ES-I3 (cell line): ENCODE measurements around the gene HSPE1.
A peak's percentile ranks its signal among the peaks of the same experiment; 100 is the strongest.
"Not testable (repeated sequence)": the region's sequence is repeated elsewhere in the genome, so short reads cannot be mapped to it uniquely, and the experiment has no call there.

Experiments used
- H3K36me3 ChIP-seq: 2 replicates; pipeline ENCODE4 v1.6.1; 2013; ENCODE audit warnings: mild to moderate bottlenecking, low read length, control low read depth, moderate library complexity; ENCODE audit not compliant: insufficient read depth
- H3K4me1 ChIP-seq: 2 replicates; pipeline ENCODE4 v1.6.1; 2013; ENCODE audit warnings: mild to moderate bottlenecking, control low read depth, low read length; ENCODE audit not compliant: insufficient read depth
- H3K9ac ChIP-seq: 2 replicates; pipeline ENCODE4 v1.6.1; 2013; ENCODE audit warnings: low read depth, mild to moderate bottlenecking, low read length, moderate library complexity
- H3K9me3 ChIP-seq: 2 replicates; pipeline ENCODE4 v1.6.1; 2013; ENCODE audit warnings: mild to moderate bottlenecking, low read length, moderate library complexity; ENCODE audit not compliant: control insufficient read depth, insufficient read depth

Gene HSPE1

DNA sequence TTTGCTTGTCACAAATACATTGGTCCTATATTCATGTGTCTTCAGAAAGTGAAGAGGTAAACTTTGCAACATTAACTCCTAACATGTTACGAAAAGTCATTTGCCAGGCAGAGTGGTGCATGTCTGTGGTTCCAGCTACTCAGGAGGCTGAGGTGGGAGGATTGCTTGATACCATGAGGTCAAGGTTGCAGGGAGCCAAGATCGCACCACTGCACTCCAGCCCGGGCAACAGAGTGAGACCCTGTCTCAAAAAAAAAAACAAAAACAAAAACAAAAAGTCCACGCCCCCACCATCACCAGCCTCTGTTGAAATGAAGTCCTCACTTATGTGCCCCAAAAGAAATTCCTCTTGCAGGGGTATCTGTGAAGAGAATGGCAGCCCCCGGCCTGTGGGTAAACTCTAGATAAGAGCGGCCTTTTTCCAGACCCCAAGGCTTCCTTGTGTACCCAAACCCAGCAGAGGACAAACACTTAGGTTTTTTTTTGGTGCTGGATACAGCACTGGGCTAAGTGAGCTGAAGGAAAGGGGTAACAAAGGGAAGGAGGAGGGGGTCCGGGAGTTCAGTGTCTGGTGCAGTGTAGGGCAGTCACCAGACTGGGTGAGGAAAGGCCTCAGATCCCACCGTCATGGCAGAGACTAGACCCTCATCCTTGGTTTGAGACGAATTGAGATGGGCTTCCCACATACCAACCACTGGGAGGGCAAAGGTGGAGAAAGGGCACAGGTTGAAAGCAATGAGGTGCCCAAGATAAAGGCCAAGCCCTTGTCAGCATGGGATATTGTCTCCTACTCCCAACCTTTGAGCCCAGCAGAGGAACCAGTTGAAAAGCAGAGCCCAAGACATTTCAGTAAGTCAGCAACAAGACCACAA, 19.8 kb upstream of the HSPE1 start:
- H3K9ac ChIP-seq, result no peak overlapping the region
- H3K36me3 ChIP-seq, result peaks cover 13% of the 10 kb centered on the region
- no peaks in the 10 kb centered on the region for H3K9me3 ChIP-seq
- H3K4me1 ChIP-seq, result no peaks in the 10 kb centered on the region

DNA sequence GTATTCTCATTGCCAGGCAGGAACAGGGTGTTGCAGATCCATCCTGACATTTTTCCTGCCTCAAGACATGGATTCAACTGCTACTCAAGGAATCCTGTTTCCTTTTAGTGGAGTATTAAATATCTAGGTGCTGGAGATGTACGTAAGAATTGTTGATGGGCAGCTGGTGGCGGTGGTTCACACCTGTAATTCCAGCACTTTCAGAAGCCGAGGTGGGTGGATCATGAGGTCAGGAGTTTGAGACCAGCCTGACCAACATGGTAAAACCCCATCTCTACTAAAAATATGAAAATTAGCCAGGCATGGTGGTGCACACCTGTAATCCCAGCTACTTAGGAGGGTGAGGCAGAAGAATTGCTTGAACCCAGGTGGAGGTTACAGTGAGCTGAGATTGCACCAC, 15.9 kb upstream of the HSPE1 start:
- peaks cover 20% of the 10 kb centered on the region for H3K36me3 ChIP-seq
- H3K4me1 ChIP-seq, H3K9ac ChIP-seq, H3K9me3 ChIP-seq: not testable (repeated sequence)

DNA sequence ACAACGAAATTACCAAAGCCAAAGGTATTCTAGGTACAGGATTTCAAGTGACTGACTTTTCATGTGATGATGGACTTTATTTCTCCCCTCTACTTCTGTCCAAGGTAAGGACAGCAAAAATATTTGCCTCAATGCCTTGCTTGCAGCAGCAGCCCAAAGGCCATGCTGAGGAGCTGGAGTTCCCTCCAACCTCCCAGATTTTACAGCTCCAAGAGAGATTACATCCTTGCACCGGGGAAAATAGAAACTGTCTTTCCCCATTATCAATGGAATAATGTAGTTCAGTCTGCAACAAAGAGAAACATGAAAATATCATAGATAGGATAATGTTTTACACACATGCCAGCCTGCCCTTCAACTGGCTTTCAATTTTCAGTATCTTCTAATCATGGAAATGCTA, 14.0 kb upstream of the HSPE1 start:
- Histone ChIP-seq H3K9ac (no peak overlapping the region), H3K4me1 (no peaks in the 10 kb centered on the region), H3K9me3 (no peaks in the 10 kb centered on the region), H3K36me3 (peaks cover 35% of the 10 kb centered on the region)

DNA sequence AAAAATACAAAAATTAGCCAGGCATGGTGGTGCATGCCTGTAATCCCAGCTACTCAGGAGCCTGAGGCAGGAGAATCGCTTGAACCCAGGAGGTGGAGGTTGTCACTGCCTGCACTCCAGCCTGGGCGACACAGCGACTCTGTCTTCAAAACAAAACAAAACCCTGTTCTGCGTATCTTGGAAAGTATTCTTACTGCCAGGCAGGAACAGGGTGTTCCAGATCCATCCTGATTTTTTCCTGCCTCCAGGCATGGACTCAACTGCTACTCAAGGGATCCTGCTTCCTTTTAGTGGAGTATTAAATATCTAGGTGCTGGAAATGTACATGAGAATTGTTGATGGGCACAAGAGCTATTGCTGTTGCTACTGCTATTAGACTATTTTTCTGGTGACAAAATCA, 12.8 kb upstream of the HSPE1 start:
- H3K36me3 ChIP-seq, result peaks cover 45% of the 10 kb centered on the region
- H3K4me1 ChIP-seq, result no peaks in the 10 kb centered on the region
- no peaks in the 10 kb centered on the region for H3K9me3 ChIP-seq
- H3K9ac ChIP-seq, result no peak overlapping the region

DNA sequence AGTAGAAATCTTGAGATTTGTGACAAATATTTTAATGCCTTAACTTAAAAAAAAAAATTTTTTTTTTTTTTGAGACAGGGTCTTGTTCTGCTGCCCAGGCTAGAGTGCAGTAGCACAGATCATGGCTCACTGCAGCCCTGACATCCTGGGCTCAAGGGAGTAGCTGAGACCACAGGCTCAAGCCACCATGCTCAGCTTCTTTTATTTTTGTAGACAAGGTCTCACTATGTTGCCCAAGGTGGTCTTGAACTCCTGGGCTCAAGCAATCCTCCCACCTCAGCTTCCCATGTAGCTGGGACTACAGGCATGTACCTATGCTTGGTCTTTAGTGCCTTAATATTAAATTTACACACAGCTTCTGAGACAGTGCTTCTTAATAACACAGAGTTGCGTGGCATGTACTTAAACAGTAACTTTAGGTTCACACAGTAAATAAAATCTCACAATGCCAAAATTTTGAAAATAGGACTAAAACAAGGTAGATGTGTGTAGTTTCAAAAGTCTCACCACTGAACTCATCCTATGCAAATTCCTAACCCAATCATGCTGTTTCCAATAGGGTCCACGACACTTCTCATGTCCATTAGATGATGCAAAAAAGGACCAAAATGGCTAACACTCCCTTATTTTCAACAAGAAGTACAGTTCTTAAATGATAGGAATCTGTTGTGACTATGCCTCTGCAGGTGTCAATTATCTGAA, 4.6 kb upstream of the HSPE1 start:
- no peaks in the 10 kb centered on the region for H3K9me3 ChIP-seq
- H3K36me3 ChIP-seq, result peaks cover 54% of the 10 kb centered on the region
- peaks cover 10% of the 10 kb centered on the region; the same call in 1 of the 2 replicates for H3K4me1 ChIP-seq
- no peak overlapping the region for H3K9ac ChIP-seq

DNA sequence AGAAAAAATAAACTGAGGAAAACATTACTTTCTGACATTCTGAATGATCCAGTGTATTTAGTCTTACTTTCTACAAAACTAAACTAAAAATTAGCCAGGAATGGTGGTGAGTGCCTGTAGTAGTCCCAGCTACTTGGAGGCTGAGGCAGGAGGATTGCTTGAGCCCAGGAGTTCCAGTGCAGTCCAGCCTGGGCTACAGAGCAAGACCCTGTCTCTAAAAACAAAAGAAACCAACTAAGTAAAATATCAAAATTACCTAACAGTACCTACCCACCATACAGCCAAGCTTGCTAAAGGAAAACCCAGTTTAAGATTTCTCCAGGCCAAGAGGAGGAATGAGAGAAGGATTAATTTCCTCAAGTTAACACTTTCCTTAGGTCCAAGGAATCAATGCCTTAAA, 3.5 kb upstream of the HSPE1 start:
- Histone ChIP-seq H3K9ac (peak overlapping the region; percentile 14; the same call in 1 of the 2 replicates), H3K4me1 (peaks cover 11% of the 10 kb centered on the region; the same call in 1 of the 2 replicates), H3K9me3 (no peaks in the 10 kb centered on the region), H3K36me3 (peaks cover 44% of the 10 kb centered on the region)

DNA sequence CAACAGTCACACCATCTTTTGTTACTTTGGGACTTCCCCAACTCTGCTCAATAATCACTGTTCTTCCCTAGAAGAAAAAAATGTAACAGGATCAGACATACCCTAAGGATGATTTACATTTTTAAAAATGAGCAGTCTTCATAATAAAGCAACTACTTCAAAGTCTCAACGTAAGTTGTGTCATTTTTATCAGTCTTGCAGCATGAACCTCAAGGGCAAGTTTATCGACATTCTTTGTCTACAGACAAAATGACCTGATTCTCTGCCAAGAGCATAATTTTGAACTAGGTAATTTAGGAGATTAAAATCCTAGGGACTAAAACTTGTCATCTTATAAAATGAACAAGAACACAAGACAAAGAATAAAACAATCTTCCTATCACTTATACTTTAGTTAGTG, 2.9 kb upstream of the HSPE1 start:
- Histone ChIP-seq H3K4me1 (peaks cover 15% of the 10 kb centered on the region), H3K9ac (peak overlapping the region; percentile 88), H3K9me3 (no peaks in the 10 kb centered on the region), H3K36me3 (peaks cover 44% of the 10 kb centered on the region)

DNA sequence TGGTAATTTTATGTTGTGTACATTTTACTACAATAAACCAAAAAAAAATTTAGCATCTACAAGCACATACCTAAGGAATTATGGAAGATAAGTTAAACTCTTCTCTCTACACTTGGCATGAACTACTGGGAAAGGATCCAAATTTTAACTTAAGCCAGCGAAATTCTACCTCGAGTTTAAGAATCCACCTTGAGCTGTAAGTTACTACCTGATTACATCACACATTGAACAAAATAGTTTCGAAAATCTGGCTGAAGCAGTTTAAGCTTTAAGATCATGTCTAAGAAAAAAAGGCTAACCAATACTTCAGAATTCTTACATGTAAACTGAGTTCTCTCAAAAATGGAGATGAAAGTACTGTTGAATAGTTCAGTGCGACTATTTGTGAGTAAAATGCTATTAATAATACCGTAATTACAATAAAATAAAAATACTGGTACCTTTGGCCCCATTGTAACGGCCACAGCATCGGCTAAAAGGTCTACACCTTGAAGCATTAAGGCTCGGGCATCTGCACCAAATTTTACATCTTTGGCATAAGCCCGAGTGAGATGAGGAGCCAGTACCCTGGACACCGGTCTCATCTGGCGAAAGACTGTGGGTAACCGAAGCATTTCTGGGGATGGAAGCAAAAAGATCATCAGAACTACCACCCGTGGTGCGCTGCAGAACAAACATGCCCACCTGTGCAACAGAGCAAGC, 1.8 kb upstream of the HSPE1 start:
- Histone ChIP-seq H3K4me1 (peaks cover 15% of the 10 kb centered on the region), H3K9ac (peak overlapping the region; percentile 88), H3K36me3 (peaks cover 38% of the 10 kb centered on the region), H3K9me3 (no peaks in the 10 kb centered on the region)

DNA sequence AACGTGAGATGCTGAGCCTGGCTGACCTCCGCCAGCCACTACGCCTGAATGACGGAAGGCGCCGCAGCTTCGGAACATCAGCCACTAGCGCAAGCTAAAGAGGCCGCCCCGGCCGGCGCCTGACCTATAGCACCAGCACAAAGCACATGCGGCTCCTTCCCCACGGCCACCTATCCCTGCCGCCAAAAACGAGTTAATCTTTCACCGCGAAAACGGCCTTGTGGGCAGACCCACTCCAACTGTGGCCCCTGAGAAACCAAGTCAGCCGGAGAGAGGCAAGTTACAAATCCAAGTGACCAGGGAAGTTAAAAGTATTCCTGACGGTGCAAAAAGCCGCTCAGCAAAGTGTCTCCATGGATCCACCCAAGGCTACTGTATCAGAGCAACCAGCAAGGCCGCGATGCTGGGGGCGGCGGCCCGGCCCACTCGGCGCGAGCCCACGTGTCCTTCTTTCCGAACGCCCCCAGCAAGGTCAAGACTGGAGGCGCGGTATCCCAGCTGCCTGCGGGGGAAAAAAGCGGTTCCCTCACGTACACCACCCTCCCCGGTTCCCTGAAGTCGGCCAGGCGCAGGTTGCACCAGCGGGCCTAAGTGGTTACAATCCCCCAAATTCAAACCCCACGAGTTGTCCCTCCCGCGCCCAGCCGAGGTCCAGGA, 1.1 kb upstream of the HSPE1 start:
- Histone ChIP-seq H3K4me1 (peaks cover 15% of the 10 kb centered on the region), H3K9ac (peak overlapping the region; percentile 88), H3K36me3 (peaks cover 31% of the 10 kb centered on the region), H3K9me3 (no peaks in the 10 kb centered on the region)

DNA sequence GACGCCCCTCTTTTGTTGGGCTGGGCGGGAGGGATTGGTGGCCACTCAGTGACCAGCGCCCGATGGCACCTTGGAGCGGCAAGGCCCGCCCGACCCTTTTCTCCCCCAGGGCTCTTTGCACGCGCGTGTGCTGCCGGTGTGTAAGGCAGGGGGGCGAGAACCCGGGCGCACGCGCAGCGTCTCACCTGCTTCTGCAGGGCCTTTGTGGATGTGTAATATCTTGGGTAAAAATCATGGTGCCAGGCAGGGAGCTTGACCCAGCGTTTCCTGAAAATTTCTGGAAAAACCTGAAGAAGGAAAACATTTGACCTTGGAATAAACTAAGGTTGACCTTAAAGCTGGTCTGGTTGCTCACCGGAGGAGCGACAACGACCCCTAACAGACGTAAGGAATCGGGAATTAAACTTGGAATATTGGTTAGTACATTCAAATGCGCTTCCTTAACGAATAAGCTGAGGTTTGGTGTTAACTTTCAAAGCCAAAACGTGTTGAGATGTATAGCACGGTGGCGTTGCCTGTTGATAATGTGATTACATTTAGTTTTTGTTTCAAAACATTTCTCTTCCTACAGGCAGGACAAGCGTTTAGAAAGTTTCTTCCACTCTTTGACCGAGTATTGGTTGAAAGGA, 438 bp downstream of the HSPE1 start:
- peaks cover 23% of the 10 kb centered on the region for H3K36me3 ChIP-seq
- H3K4me1 ChIP-seq, result peaks cover 15% of the 10 kb centered on the region

DNA sequence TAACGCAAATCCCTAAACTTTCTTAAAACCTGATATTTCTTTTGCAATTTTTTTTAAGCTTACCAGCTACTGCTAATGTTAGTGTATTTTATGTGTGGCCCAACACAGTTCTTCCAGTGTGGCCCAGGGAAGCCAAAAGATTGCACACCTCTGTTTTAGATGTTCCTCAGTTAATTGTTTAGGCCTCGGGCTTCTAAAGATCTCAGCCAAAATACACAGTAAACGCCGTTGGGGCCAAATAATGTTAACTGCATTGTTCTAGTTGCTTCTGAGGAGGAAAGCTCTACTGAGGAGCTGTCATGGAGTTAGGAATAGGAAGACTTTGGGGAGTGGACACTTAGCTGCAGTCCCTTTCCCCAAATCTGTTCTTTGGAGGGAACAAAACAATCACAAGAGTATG, 2.0 kb downstream of the HSPE1 start:
- Histone ChIP-seq H3K36me3 (peaks cover 12% of the 10 kb centered on the region), H3K9me3 (no peaks in the 10 kb centered on the region), H3K9ac (no peak overlapping the region), H3K4me1 (peaks cover 8% of the 10 kb centered on the region)

More for the DNA sequence above, 438 bp downstream of the HSPE1 start:
- Histone ChIP-seq H3K9ac (peak overlapping the region; percentile 88), H3K9me3 (no peaks in the 10 kb centered on the region)

DNA sequence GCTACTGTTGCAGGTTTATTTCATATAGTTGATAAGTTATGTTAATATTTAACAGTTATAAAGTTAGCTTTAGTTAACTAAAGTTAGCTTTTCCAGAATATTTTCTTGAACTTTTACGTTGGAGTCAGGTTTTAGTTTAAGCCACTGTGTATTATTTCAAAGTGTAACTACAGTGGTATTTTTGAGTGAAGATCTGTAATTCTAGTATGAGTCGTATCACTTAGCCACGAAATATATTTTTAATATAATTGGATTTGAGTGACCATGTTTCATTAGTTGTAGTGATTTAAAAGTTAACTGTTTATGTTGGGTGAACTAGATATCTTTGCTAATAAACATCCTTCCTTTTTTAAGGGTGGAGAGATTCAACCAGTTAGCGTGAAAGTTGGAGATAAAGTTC, 2.5 kb downstream of the HSPE1 start:
- H3K9ac ChIP-seq, result no peak overlapping the region
- H3K9me3 ChIP-seq, result no peaks in the 10 kb centered on the region
- H3K4me1 ChIP-seq, result peaks cover 7% of the 10 kb centered on the region
- H3K36me3 ChIP-seq, result peaks cover 10% of the 10 kb centered on the region; the same call in 1 of the 2 replicates

DNA sequence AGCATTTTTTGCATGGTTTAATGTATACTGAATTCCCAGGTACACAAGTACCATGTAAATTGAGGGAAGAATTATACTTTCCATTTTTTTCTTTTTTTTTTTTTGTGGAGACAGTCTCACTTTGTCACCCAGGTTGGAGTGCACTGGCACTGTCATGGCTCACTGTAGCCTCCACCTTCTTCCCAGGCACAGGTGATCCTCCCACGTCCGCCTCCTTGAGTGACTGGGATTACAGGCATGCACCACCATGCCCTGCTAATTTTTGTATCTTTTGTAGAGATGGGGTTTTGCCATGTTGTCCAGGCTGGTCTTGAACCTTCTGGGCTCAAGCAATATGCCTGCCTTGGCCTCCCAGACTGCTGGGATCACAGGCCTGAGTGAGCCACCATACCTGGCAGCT, 3.8 kb downstream of the HSPE1 start:
- H3K9me3 ChIP-seq, result no peaks in the 10 kb centered on the region
- H3K36me3 ChIP-seq, result peaks cover 7% of the 10 kb centered on the region; the same call in 1 of the 2 replicates
- H3K4me1 ChIP-seq, result peaks cover 5% of the 10 kb centered on the region; the same call in 1 of the 2 replicates
- H3K9ac ChIP-seq, result no peak overlapping the region

DNA sequence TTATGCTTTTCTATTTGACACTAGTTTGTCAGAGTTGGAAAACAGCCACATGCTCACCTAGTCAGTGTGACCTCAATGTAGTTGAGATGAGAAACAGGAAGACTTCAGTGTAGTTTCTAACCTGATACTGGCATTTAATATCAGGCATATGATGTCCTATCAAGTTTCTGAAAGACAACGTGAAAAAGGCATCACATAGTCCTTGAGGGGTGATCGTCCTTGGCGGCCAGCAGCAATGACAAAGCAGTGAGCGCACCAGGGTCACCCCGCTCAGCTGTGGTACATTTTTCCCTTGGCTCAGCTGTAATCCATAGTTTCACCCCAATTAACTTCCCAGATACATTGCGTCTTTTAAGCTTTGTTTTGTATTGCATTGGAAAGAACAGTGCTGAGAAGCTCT, 4.3 kb downstream of the HSPE1 start:
- Histone ChIP-seq H3K9me3 (no peaks in the 10 kb centered on the region), H3K36me3 (peaks cover 7% of the 10 kb centered on the region; the same call in 1 of the 2 replicates), H3K4me1 (peaks cover 5% of the 10 kb centered on the region; the same call in 1 of the 2 replicates), H3K9ac (no peak overlapping the region)
